Raji (cell line): ENCODE measurements around the gene GPC6.

Experiments used
- POLR2A ChIP-seq: IDR thresholded peaks from 2 replicates; pipeline ENCODE4 v1.6.1; 2011; ENCODE audit warnings: low read depth, low read length, control low read depth; ENCODE audit not compliant: insufficient read depth

The GPC6 gene

DNA sequence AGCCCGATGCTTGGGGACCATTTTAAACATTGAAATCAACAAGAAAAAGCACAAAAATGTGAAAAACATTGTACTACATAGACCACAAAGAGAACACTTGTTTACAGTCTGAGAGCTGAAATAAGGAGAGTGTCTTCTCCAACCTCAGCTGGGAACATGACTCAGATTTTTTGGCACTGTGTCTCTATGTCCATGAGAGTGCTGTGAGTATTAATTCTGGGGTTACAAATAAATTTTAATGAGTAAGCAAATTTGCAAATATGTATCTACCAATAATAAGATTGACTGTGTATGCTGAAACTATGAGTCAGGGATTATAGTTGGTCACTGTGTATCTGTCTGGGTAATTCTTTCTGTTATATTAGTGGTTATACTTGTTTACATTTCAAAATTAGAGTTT lies 1078.9 kb downstream of the GPC6 start:
- TF ChIP-seq POLR2A = no peak

DNA sequence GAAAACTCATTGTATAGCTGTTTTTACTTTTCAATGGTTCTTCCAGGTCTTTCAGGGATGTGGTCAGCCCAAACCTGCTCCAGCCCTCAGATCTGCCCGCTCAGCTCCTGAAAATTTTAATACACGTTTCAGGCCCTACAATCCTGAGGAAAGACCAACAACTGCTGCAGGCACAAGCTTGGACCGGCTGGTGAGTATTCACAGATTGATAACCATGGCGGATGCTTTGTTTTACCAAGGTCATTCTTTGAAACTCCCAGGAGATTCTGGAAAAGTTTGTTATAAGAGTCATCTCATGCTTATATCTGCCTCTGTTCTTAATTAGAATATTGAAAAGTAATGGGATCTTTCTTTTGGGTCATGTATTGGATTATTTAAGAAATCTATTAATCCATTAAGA lies 1079.3 kb downstream of the GPC6 start:
- TF ChIP-seq POLR2A = no peak

DNA sequence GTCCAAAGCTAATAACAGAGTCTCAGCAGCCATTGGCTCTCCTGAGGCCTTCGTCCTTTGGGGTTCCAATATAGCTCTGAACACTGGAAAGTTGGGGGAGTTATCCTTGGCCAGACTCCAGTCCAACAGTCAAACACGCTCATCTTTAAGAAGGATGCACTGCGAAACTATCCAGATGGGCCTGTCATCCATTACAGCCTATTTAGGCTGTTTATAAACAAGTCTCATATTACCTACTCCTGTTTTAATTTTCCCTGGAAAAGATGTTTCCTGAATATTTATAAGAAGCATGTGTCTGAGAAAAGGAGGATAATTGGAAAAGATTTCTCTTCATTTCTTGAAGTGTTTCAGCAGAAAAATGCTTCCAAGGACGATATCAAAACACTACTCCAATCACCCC lies 1082.2 kb downstream of the GPC6 start:
- TF ChIP-seq POLR2A = no peak

DNA sequence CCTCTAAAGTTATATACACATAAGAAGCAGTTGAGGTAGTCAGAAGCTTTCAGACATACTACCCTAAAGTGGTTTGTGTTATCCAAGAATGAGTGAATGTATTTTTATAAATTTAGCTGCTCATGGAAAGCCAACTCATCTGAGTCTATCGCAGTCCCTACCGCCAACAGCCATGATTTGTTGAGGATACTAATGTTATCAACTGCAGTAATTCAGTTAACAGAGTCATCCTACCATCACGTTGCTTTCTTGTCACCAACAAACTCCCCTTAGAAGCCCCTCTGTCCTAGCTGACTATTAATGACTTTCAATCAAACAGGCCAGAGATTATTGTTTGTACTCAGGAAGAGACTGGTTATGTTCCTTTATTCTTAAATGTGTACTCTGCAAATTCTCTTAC lies 1083.0 kb downstream of the GPC6 start:
- TF ChIP-seq POLR2A = no peak

DNA sequence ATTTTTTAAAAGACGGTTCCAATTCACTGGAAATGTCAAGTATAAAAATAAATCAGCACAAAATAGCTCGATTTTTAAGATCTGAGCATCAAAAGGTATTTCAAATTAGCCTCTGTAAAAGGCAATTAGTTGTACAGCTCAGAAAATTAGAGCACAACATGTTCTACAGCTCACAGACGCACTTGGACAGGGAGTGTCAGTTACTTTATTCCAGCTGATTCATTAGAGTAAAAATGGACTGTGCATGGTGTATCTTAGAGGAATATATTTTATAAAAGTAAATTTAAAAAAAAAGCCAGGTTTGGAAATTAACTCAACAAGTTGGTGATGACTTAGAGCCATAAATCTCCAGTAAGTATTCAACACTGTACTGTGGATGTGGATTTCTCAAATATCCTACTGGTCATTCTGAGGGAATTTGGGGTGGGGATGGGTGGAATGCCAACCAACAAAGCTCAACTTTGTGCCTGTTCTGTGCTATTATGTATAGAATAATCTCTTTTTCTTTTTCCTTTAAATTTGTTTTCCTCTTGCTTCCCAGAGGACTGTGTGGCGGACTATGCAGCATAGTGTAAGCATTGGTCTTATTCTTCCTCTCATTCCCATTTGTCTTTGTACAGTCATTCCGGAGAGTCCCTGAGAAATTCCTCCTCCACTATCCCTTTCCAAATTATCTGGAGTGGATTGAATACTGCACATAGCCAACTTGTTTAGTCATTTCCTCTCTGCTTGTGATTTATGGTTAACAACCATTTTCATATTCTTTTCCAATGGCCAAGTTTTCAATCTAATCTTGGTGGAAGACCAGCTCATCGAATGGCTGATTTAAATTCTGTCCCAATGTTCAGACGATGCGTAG lies 1083.6 kb downstream of the GPC6 start:
- no peak for TF ChIP-seq POLR2A

DNA sequence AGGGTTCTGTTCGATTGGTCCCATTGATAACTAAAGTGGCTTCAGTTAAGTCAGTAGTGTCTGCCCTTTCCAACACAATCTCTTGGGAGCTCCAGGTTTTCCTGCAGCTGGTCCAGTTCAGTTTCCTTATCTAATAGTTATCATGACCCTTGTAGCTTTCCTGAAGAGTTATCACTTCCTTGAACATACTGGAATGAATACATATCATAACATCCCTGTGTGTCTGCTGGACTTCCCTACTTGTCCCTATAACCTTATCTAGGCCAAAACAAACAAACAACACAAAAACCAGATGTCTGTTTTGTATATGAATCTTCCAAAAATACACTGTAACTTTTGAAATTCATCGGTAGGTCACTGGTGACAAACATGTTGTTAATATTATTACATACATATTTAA lies 1085.3 kb downstream of the GPC6 start:
- TF ChIP-seq POLR2A = no peak

DNA sequence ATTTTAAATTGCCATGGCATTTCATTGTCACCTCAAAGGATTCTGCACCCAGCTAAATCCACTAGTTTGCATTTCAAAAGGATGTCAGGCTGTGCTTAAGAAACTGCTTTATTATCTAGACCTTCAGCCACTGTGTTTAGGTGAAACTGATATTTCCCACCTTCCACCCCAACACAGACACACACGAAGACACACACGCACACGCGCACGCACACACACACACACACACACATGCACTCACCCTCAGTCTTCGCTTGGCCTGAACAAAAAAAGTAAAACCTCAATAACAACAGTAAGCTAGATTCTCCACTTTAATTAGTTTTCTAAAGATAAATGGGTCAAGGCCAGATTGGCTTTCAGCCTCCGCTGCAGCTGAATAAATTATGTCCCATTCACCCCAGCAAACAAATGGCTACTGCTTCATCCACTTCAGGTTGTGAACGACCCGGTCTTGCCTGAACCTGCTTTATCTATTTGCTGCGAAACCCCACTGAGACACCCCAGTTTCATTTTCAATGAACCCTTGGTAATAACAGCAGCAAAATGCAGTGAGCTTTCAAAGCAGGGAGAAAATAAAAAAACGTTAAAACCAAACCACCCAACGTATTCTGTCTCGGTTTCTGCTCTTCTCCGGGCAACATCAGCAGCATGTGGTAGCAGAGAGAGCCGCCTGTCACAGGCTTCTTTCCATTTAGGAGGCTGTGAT lies 1086.1 kb downstream of the GPC6 start:
- no peak for TF ChIP-seq POLR2A

DNA sequence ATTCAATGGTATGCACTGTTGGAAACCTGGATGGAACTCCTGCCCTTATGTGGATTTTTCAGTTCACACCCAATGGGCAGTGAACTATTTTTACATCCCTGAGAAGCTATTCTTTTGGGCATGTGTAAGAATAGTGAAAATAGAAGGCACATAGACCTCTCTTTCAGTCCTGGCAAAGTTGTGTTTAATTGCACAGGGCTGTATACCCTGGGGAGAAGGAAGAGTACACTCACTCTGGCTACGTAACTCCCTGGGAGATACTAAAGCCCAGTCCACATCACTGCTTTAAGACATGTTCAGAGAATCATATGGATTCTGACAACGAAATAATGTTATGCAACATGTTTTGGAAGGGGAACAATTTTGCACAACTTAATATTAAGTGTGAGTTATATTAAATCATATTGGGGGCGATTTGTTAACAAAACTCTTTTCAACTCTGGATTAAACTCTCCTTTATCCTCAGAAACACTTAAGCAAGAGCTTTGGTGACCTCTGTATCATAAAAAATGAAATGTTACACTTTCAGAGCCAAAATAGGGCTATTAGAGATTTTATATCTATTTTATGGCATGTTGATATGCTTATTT lies 1086.8 kb downstream of the GPC6 start:
- TF ChIP-seq POLR2A = no peak

DNA sequence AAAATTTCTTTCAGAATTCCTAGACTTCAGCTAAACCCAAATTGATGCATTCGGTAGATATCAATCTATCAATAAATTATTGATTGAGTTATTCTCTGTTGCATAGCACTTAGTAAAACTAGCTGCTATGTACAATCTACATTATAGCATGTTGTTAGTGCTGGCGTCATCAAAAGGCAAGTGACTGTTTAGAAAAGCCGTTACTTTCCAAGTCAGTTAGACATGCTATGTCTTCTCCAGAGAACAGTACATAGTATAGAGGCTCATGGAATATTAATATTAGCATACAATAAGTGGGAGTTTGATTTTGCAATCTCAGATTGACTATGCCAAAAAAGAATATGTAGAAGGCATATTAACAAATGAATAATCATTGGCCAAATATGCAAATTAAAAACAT lies 1087.3 kb downstream of the GPC6 start:
- no peak for TF ChIP-seq POLR2A

DNA sequence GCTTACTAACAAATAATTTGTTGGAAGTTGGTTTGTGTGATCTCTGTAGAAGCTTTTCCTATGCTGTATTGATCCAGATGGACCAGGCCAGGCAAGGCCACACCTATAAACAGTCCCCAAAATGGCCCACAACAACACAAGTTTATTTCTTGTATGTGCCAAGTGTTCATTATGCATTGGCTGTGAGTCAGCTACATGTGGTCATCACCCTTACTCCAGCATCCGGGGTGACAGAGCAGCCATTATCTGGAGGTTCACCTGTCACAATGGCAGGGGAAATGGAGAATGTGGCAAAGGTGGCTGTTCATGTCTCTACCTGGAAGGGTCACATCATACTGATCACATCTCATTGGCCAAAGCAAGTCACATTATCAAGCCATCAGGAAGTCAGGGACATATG lies 1088.6 kb downstream of the GPC6 start:
- no peak for TF ChIP-seq POLR2A

DNA sequence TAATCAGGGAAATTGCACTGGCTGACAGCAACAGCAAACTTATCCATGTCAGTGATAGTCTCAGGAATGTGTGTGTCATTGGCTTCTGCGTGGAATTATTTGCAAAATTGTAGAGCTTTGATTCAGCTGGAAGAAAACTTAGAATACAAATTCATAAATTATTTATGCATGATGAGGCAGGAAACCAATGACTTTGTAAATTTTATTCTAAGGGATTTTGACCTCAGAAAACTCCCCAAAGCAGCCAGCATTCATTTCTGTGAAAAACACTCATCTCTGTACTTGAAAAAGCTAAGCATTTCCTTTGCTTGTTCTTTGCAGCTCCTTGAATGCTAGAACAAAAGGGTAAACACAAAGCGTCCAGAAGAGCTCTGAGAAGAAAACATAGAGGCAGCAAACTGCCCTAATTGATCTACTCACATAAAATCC lies 1090.5 kb downstream of the GPC6 start:
- TF ChIP-seq POLR2A = no peak

DNA sequence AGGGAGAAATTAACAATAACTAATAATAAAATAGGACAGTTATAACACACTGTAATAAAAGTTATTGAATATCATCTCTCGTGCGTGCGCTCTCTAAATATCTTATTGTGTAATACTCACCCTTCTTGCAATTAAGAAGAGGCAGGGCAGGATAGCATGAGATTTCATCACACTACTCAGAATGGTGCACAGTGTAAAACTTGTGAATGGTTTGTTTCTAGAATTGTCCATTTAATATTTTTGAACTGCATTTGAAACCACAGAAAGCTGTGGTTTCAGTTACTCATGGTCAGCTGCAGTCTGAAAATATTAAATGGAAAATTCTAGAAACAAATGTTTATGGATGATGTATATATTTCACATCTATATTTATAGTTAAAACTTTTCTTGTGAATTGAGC lies 1091.8 kb downstream of the GPC6 start:
- no peak for TF ChIP-seq POLR2A

DNA sequence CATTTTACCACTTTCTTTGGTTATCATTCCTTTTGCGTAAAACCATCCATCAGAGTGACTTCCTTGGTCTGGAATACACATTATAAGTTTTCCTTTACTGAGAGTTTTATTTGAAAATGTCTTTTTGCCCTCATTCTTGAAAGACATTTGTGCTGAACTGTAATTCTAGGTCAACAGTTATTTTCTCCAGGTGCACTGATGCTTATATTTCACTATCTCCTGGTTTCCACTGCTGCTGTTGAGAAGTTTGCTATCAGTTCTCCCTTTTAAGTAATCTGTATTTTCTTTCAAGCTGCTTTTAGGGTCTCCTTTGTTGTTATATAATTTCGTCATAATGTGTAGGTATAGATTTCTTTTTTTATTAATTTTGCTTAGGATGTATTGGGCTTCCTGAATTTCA lies 1092.9 kb downstream of the GPC6 start:
- TF ChIP-seq POLR2A = no peak

DNA sequence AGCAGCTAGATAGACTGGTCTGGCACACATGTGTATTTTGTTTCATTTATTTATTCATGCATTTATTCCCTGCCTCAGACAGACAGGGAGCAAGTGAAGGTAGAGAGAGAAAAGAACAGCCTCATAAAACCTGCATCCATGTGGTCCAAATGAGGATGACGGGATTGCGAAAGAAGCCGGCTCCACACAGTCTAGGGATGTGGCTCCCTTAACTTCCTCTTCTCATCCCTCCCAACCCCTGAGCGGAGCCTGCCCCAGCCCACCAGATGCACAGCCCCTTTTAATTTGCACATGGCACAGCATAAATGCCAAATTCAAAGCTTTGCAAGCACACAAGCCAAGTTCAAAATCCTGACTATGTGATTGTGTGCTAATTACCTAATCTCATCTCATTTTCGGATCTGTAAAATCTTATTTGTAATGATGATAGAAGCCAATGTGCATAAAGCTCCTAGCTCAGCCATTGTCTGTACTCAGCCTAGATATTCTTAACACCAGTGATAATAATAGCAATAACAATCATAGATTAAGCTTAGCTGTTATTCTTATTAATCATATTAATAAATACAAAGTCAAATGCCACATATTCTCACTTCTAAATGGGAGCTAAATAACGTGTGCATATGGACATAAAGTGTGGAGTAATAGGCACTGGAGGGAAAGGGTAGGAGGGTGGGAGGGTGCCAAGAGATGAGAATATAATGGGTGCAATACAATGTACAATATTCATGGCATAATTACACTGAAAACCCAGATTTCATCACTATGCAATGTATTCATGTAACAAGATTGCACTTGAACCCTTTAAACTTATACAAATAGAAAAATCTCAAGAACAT lies 1096.5 kb downstream of the GPC6 start:
- no peak for TF ChIP-seq POLR2A
